ENCODE measurements around the gene ALLC. TPM values are rescaled to one million over a fixed set of nuclear protein-coding genes. Genes with fewer than 3 reads are reported as not detected.

ALLC gene
- total RNA-seq, 1 donor: under 0.01 TPM

DNA sequence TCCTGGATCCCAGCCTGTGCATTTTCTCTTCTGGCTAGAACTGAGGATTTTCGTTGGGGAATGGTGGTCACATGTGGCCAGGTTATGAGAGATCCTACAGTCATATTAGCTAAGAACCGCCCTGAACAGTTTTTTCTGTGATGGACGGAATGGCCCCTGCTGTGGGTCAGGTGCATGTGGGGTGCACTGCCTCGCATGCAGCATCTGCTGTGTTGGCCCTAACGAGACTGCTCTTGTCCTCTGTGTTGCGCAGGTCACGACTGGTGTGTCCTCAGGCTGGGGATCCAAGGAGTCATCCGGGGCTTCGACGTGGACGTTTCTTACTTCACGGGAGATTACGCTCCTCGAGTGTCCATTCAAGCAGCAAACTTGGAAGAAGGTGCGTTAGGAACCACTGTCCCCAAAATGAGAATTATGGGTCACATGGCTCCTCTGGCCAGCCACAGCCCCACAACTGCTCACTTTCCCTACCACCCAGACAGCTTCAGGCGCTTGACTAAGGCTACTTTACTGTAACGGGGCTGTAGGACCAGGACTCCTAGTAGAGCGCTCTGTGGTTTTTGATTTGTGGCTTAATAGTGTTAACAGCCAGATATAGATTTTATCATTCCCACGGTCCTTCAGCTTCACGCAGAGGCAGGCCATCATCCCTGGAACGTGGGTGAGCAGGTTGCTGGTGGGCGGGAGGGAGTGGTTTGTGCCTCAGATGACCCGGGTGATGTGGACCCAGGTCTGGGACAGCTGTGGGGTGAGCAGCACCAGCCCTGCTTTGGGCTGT lies 21.8 kb downstream of the ALLC start:
- TF ChIP-seq, protein P1, sequence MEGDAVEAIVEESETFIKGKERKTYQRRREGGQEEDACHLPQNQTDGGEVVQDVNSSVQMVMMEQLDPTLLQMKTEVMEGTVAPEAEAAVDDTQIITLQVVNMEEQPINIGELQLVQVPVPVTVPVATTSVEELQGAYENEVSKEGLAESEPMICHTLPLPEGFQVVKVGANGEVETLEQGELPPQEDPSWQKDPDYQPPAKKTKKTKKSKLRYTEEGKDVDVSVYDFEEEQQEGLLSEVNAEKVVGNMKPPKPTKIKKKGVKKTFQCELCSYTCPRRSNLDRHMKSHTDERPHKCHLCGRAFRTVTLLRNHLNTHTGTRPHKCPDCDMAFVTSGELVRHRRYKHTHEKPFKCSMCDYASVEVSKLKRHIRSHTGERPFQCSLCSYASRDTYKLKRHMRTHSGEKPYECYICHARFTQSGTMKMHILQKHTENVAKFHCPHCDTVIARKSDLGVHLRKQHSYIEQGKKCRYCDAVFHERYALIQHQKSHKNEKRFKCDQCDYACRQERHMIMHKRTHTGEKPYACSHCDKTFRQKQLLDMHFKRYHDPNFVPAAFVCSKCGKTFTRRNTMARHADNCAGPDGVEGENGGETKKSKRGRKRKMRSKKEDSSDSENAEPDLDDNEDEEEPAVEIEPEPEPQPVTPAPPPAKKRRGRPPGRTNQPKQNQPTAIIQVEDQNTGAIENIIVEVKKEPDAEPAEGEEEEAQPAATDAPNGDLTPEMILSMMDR (IDR thresholded peaks at IDR 0.05; ENCODE audit: insufficient read depth, low read depth, low read length): no peak
- H3K4me3 ChIP-seq (ENCODE audit: low read depth, low read length): no peak overlapping the region
- DNase-seq (ENCODE audit: low read depth): no peak

DNA sequence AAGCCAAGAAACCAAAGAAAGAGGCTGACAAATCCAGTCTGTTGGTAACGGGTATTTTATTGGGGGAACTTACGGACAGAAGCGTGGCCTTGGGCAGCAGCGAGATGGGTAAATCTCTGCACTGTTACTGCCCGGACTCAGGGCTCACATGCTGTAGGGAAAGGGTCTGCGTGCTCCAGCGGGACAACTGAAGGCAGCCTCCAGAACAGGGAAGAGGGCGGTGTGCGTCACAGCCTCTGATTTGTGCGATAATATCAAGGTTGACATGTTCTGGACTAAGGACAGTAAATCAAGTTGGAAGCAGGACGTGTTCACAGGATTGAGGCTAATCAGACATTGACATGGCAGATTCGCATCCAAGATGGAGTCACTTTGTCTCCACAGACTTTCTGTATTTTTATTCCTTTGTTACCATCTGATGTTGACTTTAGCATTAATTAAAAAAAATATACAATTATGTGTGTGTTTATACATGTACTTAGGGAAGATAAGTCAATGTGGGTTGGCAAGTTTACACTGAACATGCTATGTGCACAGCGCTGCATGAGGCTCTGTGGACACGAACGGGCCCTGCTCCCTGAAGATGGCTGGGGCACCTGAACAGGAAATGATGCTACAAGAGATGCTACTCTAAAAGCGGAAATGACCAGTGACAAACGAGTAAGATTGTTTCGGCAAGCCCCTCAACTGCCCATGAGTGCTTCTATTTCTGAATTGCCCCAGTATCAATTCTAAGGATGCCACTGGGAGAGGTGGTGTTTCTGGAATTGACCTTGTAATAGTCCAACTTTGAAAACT lies 22.7 kb downstream of the ALLC start:
- no peak for DNase-seq (ENCODE audit: low read depth)
- TF ChIP-seq, protein P1 (IDR thresholded peaks at IDR 0.05; ENCODE audit: insufficient read depth, low read depth, low read length): no peak
- H3K4me3 ChIP-seq (ENCODE audit: low read depth, low read length): no peak overlapping the region

DNA sequence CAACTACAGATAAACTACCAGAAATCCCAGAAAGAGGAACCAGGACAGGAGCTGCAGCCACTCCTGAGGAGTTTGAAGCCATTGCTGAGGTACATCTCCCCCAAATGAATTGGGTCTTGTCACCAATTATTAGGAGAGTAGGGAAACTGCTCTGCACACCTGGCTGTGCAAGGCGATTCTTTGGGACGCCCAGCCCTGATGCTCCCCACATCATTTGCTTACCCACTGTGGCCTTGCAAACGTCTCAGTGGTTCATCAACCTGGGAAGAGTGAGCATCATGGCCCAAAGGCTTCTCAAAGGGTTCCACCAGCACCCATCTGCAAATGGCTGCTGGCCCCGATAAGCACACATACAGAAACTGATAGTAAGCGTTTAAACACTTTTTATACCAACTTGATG lies 23.6 kb downstream of the ALLC start:
- H3K4me3 ChIP-seq (ENCODE audit: low read depth, low read length): no peak overlapping the region
- DNase-seq (ENCODE audit: low read depth): no peak
- TF ChIP-seq, protein P1 (IDR thresholded peaks at IDR 0.05; ENCODE audit: insufficient read depth, low read depth, low read length): no peak

DNA sequence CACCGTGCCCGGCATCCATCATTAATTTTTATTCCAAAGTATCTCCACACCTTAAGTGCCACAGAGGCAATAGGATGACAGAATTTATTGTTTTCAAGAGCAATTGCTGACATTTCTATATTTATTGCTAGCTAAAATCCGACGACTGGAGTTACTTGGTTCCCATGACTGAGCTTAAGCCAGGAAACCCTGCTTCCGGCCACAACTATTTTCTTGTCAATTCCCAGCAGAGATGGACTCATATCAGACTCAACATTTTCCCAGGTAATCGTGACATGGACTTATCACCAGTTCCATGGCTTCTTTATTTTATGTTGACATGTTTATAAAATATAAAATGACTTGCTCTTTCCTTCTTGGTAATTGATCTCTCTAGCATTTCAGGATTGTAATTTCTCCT lies 24.8 kb downstream of the ALLC start:
- DNase-seq (ENCODE audit: low read depth): peak; percentile 47
- TF ChIP-seq, protein P1 (IDR thresholded peaks at IDR 0.05; ENCODE audit: insufficient read depth, low read depth, low read length): no peak
- H3K4me3 ChIP-seq (ENCODE audit: low read depth, low read length): no peak overlapping the region

DNA sequence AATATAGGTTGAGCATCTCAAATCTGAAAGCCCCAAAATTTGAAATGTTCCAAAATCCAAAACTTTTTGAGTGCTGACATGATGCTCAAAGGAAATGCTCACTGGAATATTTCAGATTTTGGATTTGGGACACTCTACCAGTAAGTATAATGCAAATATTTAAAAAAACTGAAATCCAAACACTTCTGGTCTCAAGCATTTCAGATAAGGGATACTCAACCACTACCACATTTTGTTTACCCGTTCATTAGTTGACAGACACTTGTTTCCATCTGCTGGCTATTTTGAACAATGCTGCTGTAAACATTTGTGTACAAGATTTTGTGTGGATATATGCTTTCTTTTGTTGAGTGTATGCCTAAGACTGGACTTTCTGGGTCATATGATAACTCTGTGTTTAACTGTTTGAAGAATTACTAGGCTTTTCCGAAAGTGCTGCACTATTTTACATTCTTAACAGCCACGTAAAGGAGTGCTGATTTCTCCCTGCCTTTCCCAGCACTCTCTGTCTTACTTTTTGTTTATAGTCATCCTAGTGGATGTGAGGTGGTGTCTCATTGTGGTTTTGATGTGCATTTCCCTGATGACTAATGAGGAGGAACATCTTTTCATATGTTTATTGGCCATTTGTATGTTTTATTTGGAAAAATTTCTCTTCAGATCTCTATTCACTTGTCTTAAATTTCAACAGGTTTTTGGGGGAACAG lies 25.9 kb downstream of the ALLC start:
- TF ChIP-seq, protein P1 (IDR thresholded peaks at IDR 0.05; ENCODE audit: insufficient read depth, low read depth, low read length): no peak
- no peak overlapping the region for H3K4me3 ChIP-seq (ENCODE audit: low read depth, low read length)
- peak; percentile 52 for DNase-seq (ENCODE audit: low read depth)

DNA sequence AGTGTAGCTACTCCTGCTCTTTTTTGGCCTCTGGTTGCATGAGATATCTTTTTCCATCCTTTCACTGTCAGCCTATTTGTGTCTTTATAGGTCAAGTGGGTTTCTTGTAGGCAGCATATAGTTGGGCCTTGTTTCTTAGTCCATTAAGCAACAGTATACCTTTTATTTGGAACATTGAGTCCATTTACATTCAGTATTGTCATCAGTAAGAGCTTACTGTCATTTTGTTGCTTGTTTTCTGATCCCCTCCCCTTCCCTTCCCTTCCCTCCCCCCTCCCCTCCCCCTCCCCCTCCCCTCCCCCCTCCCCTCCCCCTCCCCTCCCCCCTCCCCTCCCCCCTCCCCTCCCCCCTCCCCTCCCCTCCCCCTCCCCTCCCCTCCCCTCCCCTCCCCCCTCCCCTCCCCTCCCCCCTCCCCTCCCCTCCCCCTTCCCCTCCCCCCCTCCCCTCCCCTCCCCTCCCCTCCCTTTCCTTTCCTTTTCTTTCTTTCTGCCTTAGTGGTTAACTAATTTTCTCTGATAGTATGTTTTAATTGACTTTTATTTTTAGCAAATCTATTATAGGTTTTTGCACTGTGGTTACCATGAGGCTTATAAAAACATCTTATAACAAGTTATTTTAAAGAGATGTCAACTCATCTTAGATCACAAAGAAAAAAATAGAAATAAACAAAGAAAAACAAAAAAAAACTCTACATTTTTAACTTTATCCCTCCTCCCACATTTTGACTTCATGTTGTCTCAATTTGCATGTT lies 32.2 kb downstream of the ALLC start:
- TF ChIP-seq, protein P1 (IDR thresholded peaks at IDR 0.05; ENCODE audit: insufficient read depth, low read depth, low read length): no peak

More for the DNA sequence above, 32.2 kb downstream of the ALLC start:
- DNase-seq (ENCODE audit: low read depth): no peak
- no peak overlapping the region for H3K4me3 ChIP-seq (ENCODE audit: low read depth, low read length)
